OCI-LY7 (cell line): ENCODE results near the gene PFKFB1.

Experiments
- CTCF ChIP-seq: fragments of 200-600 bp; sonication (generic); conservative IDR thresholded peaks from 2 replicates; pipeline ENCODE4 v1.5.1; 2014; ENCODE audit warnings: mild to moderate bottlenecking, antibody characterized with exemption, low read length, moderate library complexity, mixed read lengths
- EZH2phosphoT487 ChIP-seq: fragments of 200-600 bp; sonication (generic); IDR thresholded peaks from 2 replicates; pipeline ENCODE4 v1.6.1; 2018; ENCODE audit warnings: low read depth, borderline replicate concordance, mild to moderate bottlenecking, mixed run types, antibody characterized with exemption, low read length, moderate library complexity, mixed read lengths

GRCh38 chrX:55014897-55015299 lies 20.9 kb upstream of the PFKFB1 start:
- no peak for TF ChIP-seq CTCF
- no peak for TF ChIP-seq EZH2phosphoT487
